ENCODE measurements around the gene KBTBD12.

KBTBD12 gene

GRCh38 chr3:127990051-127990450 is 75.0 kb downstream of the KBTBD12 start:
- no peak for DNase-seq

GRCh38 chr3:127990461-127990860 is 75.4 kb downstream of the KBTBD12 start:
- no peak for DNase-seq

GRCh38 chr3:127991251-127991650 is 76.2 kb downstream of the KBTBD12 start:
- no peak for DNase-seq

- DNase-seq: no peak
Observed at GRCh38 chr3:127991681-127992080, 76.6 kb downstream of the KBTBD12 start.

GRCh38 chr3:127992127-127992526 is 77.1 kb downstream of the KBTBD12 start:
- no peak for DNase-seq

GRCh38 chr3:127994011-127994410 is 79.0 kb downstream of the KBTBD12 start:
- no peak for DNase-seq

GRCh38 chr3:127997016-127997415 is 82.0 kb downstream of the KBTBD12 start:
- DNase-seq: no peak

- no peak for DNase-seq
Observed at GRCh38 chr3:127997961-127998360, 82.9 kb downstream of the KBTBD12 start.

- DNase-seq: no peak
Observed at GRCh38 chr3:127998596-127998995, 83.6 kb downstream of the KBTBD12 start.

GRCh38 chr3:127999509-128000106 is 84.6 kb downstream of the KBTBD12 start:
- DNase-seq: no peak

- DNase-seq: no peak
Observed at GRCh38 chr3:128001576-128001975, 86.5 kb downstream of the KBTBD12 start.

- no peak for DNase-seq
Observed at GRCh38 chr3:128004661-128005060, 89.6 kb downstream of the KBTBD12 start.

GRCh38 chr3:128006061-128007032 is 91.3 kb downstream of the KBTBD12 start:
- no peak for DNase-seq

- no peak for DNase-seq
Observed at GRCh38 chr3:128007033-128007424, 92.0 kb downstream of the KBTBD12 start.

GRCh38 chr3:128009952-128010846 is 95.2 kb downstream of the KBTBD12 start:
- DNase-seq: no peak

GRCh38 chr3:128011140-128011539 is 96.1 kb downstream of the KBTBD12 start:
- peak; percentile 73 for DNase-seq

- no peak for DNase-seq
Observed at GRCh38 chr3:128012050-128012449, 97.0 kb downstream of the KBTBD12 start.

- no peak for DNase-seq
Observed at GRCh38 chr3:128014548-128014947, 99.5 kb downstream of the KBTBD12 start.

- DNase-seq: no peak
Observed at GRCh38 chr3:128016502-128016901, 101.5 kb downstream of the KBTBD12 start.

GRCh38 chr3:128021768-128022372 is 106.8 kb downstream of the KBTBD12 start:
- no peak for DNase-seq

GRCh38 chr3:128033102-128033501 is 118.1 kb downstream of the KBTBD12 start:
- DNase-seq: no peak

GRCh38 chr3:128036119-128036518 is 121.1 kb downstream of the KBTBD12 start:
- DNase-seq: no peak

Data from NCI-H1105 (cell line).